GM23338 (cell line): Measurements from ENCODE around the gene CCDC127. TPM values are rescaled to one million over a fixed set of nuclear protein-coding genes. Genes with fewer than 3 reads are reported as not detected.

Source experiments
- ATAC-seq: fragments of 200-7000 bp; cut with Tn5 transposase; 3 replicates; pipeline ENCODE4 v1.9.1; 2020
- DNase-seq: peaks from one replicate; pipeline ENCODE4 v3.0.0-alpha.2; 2015; ENCODE audit warnings: low spot score
- H2AFZ ChIP-seq: fragments of 200-600 bp; sonication (generic); 2 replicates; pipeline ENCODE4 v1.8.0; 2016; ENCODE audit warnings: antibody characterized with exemption, mild to moderate bottlenecking, moderate library complexity
- H3F3A ChIP-seq: fragments of 200-600 bp; sonication (generic); replicated peaks from 2 replicates; pipeline ENCODE4 v1.8.0; 2017; ENCODE audit warnings: antibody characterized with exemption, mixed run types, low read depth
- H3K27ac ChIP-seq: fragments of 200-600 bp; sonication (generic); 2 replicates; pipeline ENCODE4 v1.6.1; 2016; ENCODE audit warnings: low read depth
- H3K27me3 ChIP-seq: fragments of 200-600 bp; sonication (generic); 2 replicates; pipeline ENCODE4 v1.8.0; 2016; ENCODE audit warnings: mild to moderate bottlenecking, mixed run types, moderate library complexity; ENCODE audit not compliant: insufficient read depth
- H3K36me3 ChIP-seq: fragments of 200-600 bp; sonication (generic); 2 replicates; pipeline ENCODE4 v1.8.0; 2016; ENCODE audit warnings: mild to moderate bottlenecking; ENCODE audit not compliant: insufficient read depth
- H3K4me1 ChIP-seq: fragments of 200-600 bp; sonication (generic); 2 replicates; pipeline ENCODE4 v1.8.0; 2016; ENCODE audit warnings: mild to moderate bottlenecking, moderate library complexity; ENCODE audit not compliant: insufficient read depth
- H3K4me2 ChIP-seq: fragments of 200-600 bp; sonication (generic); 2 replicates; pipeline ENCODE4 v1.7.1; 2017; ENCODE audit warnings: mixed run types
- H3K4me3 ChIP-seq: fragments of 200-600 bp; sonication (generic); 2 replicates; pipeline ENCODE4 v1.6.1; 2016; ENCODE audit warnings: mixed run types
- H3K79me2 ChIP-seq: fragments of 200-600 bp; sonication (generic); replicated peaks from 2 replicates; pipeline ENCODE4 v1.8.0; 2017; ENCODE audit warnings: mild to moderate bottlenecking; ENCODE audit not compliant: insufficient read depth
- H3K9me2 ChIP-seq: fragments of 200-600 bp; sonication (generic); 2 replicates; pipeline ENCODE4 v1.8.0; 2017; ENCODE audit not compliant: insufficient read depth
- H4K20me1 ChIP-seq: fragments of 200-600 bp; sonication (generic); replicated peaks from 2 replicates; pipeline ENCODE4 v1.8.0; 2017; ENCODE audit warnings: mild to moderate bottlenecking; ENCODE audit not compliant: insufficient read depth
- H3K27ac Mint-ChIP-seq: 2 replicates; pipeline ENCODE4 v1.8.0; 2020; ENCODE audit warnings: inconsistent platforms, mild to moderate bottlenecking, moderate library complexity, mixed read lengths
- H3K27me3 Mint-ChIP-seq: 3 replicates; pipeline ENCODE4 v1.8.0; 2022; ENCODE audit warnings: low read depth, mild to moderate bottlenecking, moderate library complexity, mixed read lengths, inconsistent platforms; ENCODE audit not compliant: insufficient read depth, poor library complexity
- H3K36me3 Mint-ChIP-seq: 3 replicates; pipeline ENCODE4 v1.8.0; 2021; ENCODE audit warnings: low read depth, mild to moderate bottlenecking, inconsistent platforms, moderate library complexity, mixed read lengths
- H3K4me1 Mint-ChIP-seq: 3 replicates; pipeline ENCODE4 v1.8.0; 2020; ENCODE audit warnings: mild to moderate bottlenecking, inconsistent platforms, mixed read lengths
- H3K4me3 Mint-ChIP-seq: 3 replicates; pipeline ENCODE4 v1.8.0; 2021; ENCODE audit warnings: moderate library complexity, mild to moderate bottlenecking, inconsistent platforms, mixed read lengths
- H3K9me3 Mint-ChIP-seq: 3 replicates; pipeline ENCODE4 v1.8.0; 2020; ENCODE audit warnings: moderate library complexity, mild to moderate bottlenecking, inconsistent platforms, mixed read lengths
- NANOG ChIP-seq: IDR thresholded peaks from 2 replicates; pipeline ENCODE4 v1.6.1; 2016; ENCODE audit warnings: antibody characterized with exemption, borderline replicate concordance
- POLR2AphosphoS5 ChIP-seq: IDR thresholded peaks from 2 replicates; pipeline ENCODE4 v1.6.1; 2016; ENCODE audit warnings: antibody characterized with exemption, low read depth
- ZNF114 ChIP-seq: fragments of 250-450 bp; sonication (Bioruptor Pico); IDR thresholded peaks from 2 replicates; pipeline ENCODE4 v1.5.0; 2020; ENCODE audit warnings: mild to moderate bottlenecking, moderate library complexity
- ZNF331 ChIP-seq: fragments of 250-450 bp; sonication (Bioruptor Pico); IDR thresholded peaks from 2 replicates; pipeline ENCODE4 v1.5.0; 2020; ENCODE audit warnings: low read depth, mild to moderate bottlenecking, moderate library complexity
- polyA plus RNA-seq: library from polyadenylated mRNA; unstranded; fragments of >200 nt; fragmentation: Nextera tagmentation; extraction: Ambion mirVana; gene quantifications from 2 replicates; pipeline ENCODE4 v1.2.1, GENCODE V29; 2016
- total RNA-seq: library from RNA; depleted of rRNA; stranded (reverse); fragments of >200 nt; shearing (Covaris generic); gene quantifications from 2 replicates; pipeline ENCODE4 v1.2.3, GENCODE V29; 2014
- TF ChIP-seq, protein P1 (sequence below): IDR thresholded peaks from one replicate; pipeline ENCODE4 v1.6.1; 2018; ENCODE audit warnings: antibody characterized with exemption; ENCODE audit not compliant: unreplicated experiment
- TF ChIP-seq, protein P2 (sequence below), 2 experiments: fragments of 200-600 bp in 1 of 2; sonication (generic) in 1 of 2; conservative IDR thresholded peaks; 2 replicates each; pipeline versions ENCODE4 v1.5.1 to v1.6.1; 2016 to 2017; ENCODE audit warnings: antibody characterized with exemption in 2 of 2, low read depth in 2 of 2, mild to moderate bottlenecking in 2 of 2, moderate library complexity in 1 of 2
- TF ChIP-seq, protein P3 (sequence below): fragments of 250-450 bp; sonication (Bioruptor Pico); IDR thresholded peaks from 2 replicates; pipeline ENCODE4 v1.5.0; 2020; ENCODE audit warnings: mild to moderate bottlenecking, moderate library complexity

The CCDC127 gene
- total and polyA plus RNA-seq, 2 experiments from 2014 or later: 6.0 to 7.2 TPM

DNA sequence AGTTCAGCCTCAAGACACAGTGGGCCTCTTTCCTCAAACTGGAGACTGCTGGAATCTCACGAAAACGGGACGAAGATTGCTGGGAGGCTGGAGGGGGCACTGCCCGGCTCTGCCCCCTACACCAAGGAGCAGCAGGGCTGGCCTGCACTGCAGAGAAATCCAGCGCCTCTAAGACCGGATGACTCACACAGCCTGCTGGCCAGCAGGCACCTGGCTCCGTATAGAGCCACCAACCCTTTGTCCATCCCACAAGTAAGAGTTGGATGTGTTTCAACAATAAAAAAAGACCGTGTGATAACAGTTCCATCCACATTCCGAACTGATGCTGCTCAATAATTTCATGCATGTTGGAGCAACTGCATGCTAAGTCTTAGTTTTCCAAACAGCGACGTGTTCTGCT, 11.5 kb downstream of the CCDC127 start (continued):
- TF ChIP-seq, protein P1, sequence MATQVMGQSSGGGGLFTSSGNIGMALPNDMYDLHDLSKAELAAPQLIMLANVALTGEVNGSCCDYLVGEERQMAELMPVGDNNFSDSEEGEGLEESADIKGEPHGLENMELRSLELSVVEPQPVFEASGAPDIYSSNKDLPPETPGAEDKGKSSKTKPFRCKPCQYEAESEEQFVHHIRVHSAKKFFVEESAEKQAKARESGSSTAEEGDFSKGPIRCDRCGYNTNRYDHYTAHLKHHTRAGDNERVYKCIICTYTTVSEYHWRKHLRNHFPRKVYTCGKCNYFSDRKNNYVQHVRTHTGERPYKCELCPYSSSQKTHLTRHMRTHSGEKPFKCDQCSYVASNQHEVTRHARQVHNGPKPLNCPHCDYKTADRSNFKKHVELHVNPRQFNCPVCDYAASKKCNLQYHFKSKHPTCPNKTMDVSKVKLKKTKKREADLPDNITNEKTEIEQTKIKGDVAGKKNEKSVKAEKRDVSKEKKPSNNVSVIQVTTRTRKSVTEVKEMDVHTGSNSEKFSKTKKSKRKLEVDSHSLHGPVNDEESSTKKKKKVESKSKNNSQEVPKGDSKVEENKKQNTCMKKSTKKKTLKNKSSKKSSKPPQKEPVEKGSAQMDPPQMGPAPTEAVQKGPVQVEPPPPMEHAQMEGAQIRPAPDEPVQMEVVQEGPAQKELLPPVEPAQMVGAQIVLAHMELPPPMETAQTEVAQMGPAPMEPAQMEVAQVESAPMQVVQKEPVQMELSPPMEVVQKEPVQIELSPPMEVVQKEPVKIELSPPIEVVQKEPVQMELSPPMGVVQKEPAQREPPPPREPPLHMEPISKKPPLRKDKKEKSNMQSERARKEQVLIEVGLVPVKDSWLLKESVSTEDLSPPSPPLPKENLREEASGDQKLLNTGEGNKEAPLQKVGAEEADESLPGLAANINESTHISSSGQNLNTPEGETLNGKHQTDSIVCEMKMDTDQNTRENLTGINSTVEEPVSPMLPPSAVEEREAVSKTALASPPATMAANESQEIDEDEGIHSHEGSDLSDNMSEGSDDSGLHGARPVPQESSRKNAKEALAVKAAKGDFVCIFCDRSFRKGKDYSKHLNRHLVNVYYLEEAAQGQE: no peak

DNA sequence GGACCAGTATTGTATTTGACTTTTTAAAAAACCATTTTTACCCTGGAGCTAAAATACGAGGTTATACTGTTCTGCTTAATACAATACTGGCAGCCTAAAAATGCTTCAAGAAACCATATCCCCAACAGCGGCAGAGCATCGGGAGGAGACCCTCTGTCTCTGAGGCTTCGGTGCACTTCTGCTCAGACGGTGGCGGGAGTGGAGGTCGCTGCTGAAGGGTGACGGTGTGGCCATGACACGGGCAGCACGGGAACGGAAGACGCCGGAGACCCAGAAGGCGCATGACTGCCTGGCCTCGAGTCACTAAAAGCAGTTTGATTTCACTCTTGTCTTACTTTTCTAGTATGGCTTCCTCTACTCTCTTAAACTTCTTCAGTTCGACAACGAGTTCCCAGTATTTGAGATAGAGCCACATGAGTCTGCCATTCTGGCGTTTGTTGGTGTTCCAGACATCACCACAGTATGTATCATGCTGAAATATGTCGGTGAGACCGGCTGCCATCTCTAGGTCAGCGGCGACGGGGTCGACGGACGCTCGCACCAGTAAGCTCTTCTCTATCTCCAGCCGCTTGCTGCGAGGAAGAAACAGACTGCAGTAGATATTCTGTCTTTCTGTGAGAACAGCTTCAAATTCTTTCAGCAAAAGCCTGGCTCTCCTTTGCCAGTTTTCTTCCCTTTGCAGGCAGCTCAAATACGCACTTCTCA, 12.8 kb downstream of the CCDC127 start:
- Histone ChIP-seq H3K79me2 (peaks cover 42% of the 10 kb centered on the region), H3K27ac (no peak overlapping the region), H3F3A (peaks cover 11% of the 10 kb centered on the region), H2AFZ (no peak overlapping the region), H3K36me3 (no peaks in the 10 kb centered on the region), H3K27me3 (no peaks in the 10 kb centered on the region), H4K20me1 (peaks cover 26% of the 10 kb centered on the region), H3K9me2 (no peaks in the 10 kb centered on the region), H3K4me1 (no peaks in the 10 kb centered on the region; the same call in 1 of the 2 replicates), H3K4me2 (no peak overlapping the region), H3K4me3 (no peak overlapping the region)
- no peak overlapping the region for H3K4me3 Mint-ChIP-seq
- DNase-seq (no peak), ATAC-seq (no peak)
- H3K9me3 Mint-ChIP-seq: no peaks in the 10 kb centered on the region
- peaks cover 33% of the 10 kb centered on the region for H3K4me1 Mint-ChIP-seq
- H3K27me3 Mint-ChIP-seq: peaks cover 5% of the 10 kb centered on the region
- no peak overlapping the region for H3K27ac Mint-ChIP-seq
- H3K36me3 Mint-ChIP-seq: peaks cover 30% of the 10 kb centered on the region
- TF ChIP-seq, protein P1: no peak
- TF ChIP-seq NANOG: no peak
- TF ChIP-seq ZNF331 (CRISPR knock-in tag): no peak
- TF ChIP-seq POLR2AphosphoS5: no peak
- TF ChIP-seq, protein P2, sequence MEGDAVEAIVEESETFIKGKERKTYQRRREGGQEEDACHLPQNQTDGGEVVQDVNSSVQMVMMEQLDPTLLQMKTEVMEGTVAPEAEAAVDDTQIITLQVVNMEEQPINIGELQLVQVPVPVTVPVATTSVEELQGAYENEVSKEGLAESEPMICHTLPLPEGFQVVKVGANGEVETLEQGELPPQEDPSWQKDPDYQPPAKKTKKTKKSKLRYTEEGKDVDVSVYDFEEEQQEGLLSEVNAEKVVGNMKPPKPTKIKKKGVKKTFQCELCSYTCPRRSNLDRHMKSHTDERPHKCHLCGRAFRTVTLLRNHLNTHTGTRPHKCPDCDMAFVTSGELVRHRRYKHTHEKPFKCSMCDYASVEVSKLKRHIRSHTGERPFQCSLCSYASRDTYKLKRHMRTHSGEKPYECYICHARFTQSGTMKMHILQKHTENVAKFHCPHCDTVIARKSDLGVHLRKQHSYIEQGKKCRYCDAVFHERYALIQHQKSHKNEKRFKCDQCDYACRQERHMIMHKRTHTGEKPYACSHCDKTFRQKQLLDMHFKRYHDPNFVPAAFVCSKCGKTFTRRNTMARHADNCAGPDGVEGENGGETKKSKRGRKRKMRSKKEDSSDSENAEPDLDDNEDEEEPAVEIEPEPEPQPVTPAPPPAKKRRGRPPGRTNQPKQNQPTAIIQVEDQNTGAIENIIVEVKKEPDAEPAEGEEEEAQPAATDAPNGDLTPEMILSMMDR (conservative IDR thresholded peaks at IDR 0.05; ENCODE audit: low read depth in 2 of 2): no peak
- TF ChIP-seq ZNF114 (CRISPR knock-in tag): no peak
- TF ChIP-seq, protein P3, sequence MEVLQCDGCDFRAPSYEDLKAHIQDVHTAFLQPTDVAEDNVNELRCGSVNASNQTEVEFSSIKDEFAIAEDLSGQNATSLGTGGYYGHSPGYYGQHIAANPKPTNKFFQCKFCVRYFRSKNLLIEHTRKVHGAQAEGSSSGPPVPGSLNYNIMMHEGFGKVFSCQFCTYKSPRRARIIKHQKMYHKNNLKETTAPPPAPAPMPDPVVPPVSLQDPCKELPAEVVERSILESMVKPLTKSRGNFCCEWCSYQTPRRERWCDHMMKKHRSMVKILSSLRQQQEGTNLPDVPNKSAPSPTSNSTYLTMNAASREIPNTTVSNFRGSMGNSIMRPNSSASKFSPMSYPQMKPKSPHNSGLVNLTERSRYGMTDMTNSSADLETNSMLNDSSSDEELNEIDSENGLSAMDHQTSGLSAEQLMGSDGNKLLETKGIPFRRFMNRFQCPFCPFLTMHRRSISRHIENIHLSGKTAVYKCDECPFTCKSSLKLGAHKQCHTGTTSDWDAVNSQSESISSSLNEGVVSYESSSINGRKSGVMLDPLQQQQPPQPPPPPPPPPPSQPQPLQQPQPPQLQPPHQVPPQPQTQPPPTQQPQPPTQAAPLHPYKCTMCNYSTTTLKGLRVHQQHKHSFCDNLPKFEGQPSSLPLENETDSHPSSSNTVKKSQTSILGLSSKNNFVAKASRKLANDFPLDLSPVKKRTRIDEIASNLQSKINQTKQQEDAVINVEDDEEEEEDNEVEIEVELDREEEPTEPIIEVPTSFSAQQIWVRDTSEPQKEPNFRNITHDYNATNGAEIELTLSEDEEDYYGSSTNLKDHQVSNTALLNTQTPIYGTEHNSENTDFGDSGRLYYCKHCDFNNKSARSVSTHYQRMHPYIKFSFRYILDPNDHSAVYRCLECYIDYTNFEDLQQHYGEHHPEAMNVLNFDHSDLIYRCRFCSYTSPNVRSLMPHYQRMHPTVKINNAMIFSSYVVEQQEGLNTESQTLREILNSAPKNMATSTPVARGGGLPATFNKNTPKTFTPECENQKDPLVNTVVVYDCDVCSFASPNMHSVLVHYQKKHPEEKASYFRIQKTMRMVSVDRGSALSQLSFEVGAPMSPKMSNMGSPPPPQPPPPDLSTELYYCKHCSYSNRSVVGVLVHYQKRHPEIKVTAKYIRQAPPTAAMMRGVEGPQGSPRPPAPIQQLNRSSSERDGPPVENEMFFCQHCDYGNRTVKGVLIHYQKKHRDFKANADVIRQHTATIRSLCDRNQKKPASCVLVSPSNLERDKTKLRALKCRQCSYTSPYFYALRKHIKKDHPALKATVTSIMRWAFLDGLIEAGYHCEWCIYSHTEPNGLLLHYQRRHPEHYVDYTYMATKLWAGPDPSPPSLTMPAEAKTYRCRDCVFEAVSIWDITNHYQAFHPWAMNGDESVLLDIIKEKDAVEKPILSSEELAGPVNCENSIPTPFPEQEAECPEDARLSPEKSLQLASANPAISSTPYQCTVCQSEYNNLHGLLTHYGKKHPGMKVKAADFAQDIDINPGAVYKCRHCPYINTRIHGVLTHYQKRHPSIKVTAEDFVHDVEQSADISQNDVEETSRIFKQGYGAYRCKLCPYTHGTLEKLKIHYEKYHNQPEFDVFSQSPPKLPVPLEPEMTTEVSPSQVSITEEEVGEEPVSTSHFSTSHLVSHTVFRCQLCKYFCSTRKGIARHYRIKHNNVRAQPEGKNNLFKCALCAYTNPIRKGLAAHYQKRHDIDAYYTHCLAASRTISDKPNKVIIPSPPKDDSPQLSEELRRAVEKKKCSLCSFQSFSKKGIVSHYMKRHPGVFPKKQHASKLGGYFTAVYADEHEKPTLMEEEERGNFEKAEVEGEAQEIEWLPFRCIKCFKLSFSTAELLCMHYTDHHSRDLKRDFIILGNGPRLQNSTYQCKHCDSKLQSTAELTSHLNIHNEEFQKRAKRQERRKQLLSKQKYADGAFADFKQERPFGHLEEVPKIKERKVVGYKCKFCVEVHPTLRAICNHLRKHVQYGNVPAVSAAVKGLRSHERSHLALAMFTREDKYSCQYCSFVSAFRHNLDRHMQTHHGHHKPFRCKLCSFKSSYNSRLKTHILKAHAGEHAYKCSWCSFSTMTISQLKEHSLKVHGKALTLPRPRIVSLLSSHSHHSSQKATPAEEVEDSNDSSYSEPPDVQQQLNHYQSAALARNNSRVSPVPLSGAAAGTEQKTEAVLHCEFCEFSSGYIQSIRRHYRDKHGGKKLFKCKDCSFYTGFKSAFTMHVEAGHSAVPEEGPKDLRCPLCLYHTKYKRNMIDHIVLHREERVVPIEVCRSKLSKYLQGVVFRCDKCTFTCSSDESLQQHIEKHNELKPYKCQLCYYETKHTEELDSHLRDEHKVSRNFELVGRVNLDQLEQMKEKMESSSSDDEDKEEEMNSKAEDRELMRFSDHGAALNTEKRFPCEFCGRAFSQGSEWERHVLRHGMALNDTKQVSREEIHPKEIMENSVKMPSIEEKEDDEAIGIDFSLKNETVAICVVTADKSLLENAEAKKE (CRISPR knock-in tag): no peak
